Nephron (organoid): ENCODE results near the gene ZNF492.

ENCODE experiments used
- H3K27ac Mint-ChIP-seq, 3 experiments: 2 replicates each; pipeline ENCODE4 v1.8.0; 2020; ENCODE audit warnings: mixed read lengths in 3 of 3, mild to moderate bottlenecking in 2 of 3, moderate library complexity in 1 of 3
- H3K27me3 Mint-ChIP-seq: 2 replicates; pipeline ENCODE4 v1.8.0; 2021; ENCODE audit warnings: low read depth, mild to moderate bottlenecking, moderate library complexity, mixed read lengths
- H3K36me3 Mint-ChIP-seq: 2 replicates; pipeline ENCODE4 v1.8.0; 2020; ENCODE audit warnings: low read depth, mixed read lengths
- H3K4me1 Mint-ChIP-seq: 2 replicates; pipeline ENCODE4 v1.8.0; 2020; ENCODE audit warnings: mixed read lengths
- H3K4me3 Mint-ChIP-seq, 3 experiments: 2 replicates each; pipeline ENCODE4 v1.8.0; 2020; ENCODE audit warnings: mild to moderate bottlenecking in 3 of 3, mixed read lengths in 3 of 3, moderate library complexity in 2 of 3
- H3K9me3 Mint-ChIP-seq: 2 replicates; pipeline ENCODE4 v1.8.0; 2020; ENCODE audit warnings: mixed read lengths
- CTCF ChIP-seq, 3 experiments: fragments of 200-600 bp; sonication (generic); IDR thresholded peaks; one replicate each; pipeline ENCODE4 v1.5.0; 2021; ENCODE audit warnings: antibody characterized with exemption in 3 of 3; ENCODE audit not compliant: unreplicated experiment in 3 of 3

Gene ZNF492

GRCh38 chr19:22708983-22709382 lies 74.9 kb downstream of the ZNF492 start:
- no peak overlapping the region for H3K4me3 Mint-ChIP-seq
- H3K27ac Mint-ChIP-seq, result no peak overlapping the region
- no peak for TF ChIP-seq CTCF (IDR thresholded peaks at IDR 0.05; ENCODE audit: unreplicated experiment in 3 of 3)
- H3K9me3 Mint-ChIP-seq, result peaks cover 21% of the 10 kb centered on the region
- H3K4me1 Mint-ChIP-seq, result no peaks in the 10 kb centered on the region
- no peaks in the 10 kb centered on the region for H3K27me3 Mint-ChIP-seq
- H3K36me3 Mint-ChIP-seq, result no peaks in the 10 kb centered on the region
